Caki2 (cell line): ENCODE data around the gene ZBTB20. TPM values are rescaled to one million over a fixed set of nuclear protein-coding genes. Genes with fewer than 3 reads are reported as not detected.
"Not testable (repeated sequence)": the region's sequence is repeated elsewhere in the genome, so short reads cannot be mapped to it uniquely, and the experiment has no call there.

ENCODE experiments used
- DNase-seq: peaks from one replicate; pipeline ENCODE4 v3.0.0-alpha.2; 2015; ENCODE audit warnings: low read depth
- in situ Hi-C: cut with HindIII; loops from 2 replicates; pipeline ENCODE4 v1.10.0; 2016; ENCODE audit warnings: low sequenced_read_pairs, low pct_unique_long_range_greater_than_20kb, mixed read lengths
- total RNA-seq: library from RNA; depleted of rRNA; stranded (reverse); fragments of >200 nt; shearing (Covaris generic); gene quantifications from 2 replicates; pipeline ENCODE4 v1.2.3, GENCODE V29; 2014; ENCODE audit warnings: low replicate concordance

The ZBTB20 gene
- total RNA-seq, 1 experiment from 2014 or later, result 10.0 TPM

DNA sequence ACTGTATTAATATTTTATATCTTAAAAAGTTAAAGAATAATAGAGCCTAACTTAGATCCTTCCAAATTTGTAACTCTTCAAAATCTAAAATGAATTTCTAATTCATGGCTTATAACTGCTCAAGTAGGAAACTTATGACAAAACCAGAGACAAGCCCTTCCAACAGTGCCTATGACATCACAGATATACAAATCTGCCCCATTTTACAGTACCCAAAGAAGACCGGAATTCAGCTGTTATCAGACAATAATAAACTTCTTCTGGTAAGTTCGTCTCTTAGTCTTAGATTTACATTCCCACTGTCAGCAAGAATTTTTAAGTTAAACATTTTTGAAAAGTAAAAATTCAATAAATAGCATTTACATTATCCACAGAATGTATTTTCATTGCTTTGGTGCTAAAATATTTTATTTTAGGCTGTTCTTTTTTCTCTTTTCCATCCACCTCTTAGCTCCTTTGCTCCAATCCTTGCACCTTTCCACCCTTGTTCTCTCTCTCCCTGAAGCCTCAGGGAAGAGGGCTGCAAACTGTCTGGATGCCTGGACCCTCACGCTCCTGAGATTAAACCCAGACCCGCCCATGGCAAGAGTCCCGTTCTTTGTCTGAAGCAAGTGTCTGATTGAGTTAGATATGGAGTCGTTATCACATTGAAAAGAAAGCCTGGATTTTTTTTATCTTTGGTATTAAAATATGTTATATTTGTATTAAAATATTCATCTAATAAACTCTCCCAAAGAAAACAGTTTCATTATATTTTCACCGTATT lies 312.7 kb downstream of the ZBTB20 start:
- in situ Hi-C loops, result no loop called here
- no peak for DNase-seq

DNA sequence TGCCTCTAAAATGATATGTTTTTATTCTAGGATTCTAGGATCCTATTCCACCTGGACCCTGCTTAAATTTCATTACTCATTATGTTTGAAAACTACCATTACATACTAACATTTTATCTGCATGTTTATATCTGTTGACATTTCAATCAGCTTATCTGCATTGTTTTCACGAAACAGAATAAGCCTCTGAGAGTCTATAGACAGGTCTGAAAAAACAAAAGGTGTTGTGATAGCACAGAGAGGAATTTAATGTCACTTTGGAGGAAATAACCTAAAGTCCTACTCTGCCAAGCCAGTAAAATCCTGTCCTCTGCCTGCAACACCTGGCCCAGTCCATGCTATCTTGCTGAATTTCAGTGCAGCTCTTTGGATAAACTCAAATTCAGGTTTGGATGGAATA lies 315.2 kb downstream of the ZBTB20 start:
- in situ Hi-C loops, result no loop called here
- no peak for DNase-seq

DNA sequence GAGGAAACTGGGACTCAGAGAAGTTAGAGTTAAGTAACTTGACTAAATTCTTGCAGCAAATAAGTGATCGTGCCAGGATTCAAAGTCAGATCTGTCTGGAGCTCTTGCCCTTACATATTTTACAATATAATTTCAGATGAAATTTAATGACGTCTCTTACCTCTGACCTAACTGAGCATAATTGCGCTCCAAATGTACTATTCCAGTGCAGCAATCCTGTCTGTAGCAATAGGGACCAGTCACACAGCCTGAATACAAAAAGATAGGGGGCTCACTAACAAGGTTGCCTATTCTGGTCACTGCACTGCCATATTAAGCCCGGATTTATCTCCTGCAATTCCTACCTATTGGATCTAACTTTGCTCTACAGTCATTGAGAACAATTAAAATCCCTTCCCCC lies 316.4 kb downstream of the ZBTB20 start:
- in situ Hi-C loops, result no loop called here

DNA sequence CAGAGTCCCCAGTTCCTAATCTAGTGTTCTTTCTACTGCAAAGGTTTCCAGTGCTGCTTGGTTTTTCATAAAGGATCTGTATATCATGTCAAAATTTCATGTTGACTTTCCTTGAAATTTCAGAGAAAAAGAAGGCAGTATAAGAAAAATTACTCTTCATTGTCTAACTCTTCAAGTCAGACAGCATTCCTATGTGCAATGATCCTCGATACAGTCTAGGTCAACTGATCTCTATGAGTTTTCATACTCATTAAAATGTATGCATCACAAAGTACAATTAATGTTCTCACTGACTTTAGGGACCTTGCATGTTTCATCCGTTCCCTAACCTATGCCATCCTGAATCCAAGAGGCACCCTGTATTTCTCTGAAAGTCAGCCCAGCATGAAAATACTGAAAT lies 317.3 kb downstream of the ZBTB20 start:
- DNase-seq, result peak; percentile 16
- in situ Hi-C loops, result no loop called here

More for the DNA sequence above, 316.4 kb downstream of the ZBTB20 start:
- DNase-seq, result no peak

DNA sequence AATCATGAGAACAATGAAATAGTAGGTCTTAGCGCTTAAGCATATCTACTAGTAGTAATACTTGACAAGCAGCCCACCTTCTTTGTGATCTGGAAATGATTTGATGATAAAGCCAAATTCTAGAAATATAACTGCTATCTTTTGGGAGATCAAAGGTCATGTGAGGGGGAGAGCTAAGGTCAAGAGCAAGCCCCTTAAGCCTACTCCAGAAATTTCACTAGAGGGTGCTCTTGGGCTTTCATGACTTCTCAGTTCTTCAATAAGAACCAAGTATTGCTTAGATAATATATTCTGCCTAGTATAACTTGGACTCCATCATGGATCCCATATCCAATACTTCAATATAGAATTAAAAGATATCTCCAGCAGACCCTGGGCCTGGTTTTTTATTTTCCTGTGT lies 319.6 kb downstream of the ZBTB20 start:
- DNase-seq, result peak; percentile 37
- in situ Hi-C loops, result no loop called here

DNA sequence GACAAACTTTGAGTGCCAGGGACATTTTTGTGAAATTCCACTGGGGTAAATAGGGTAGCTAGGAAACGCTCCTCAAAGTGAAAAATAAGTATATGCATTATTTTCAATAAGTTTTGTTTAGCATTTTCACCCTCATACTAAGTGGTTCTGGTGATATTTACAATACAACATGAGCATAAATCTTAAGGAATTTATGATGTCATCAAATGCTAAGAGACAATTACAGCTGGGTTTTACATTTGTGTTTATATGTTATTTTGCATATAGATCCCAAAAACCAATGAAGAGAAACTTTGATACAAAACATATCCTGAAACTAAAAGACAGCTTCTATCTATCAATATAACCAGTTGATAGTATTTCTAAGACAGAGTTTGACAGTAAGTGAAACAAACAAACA lies 323.1 kb downstream of the ZBTB20 start:
- in situ Hi-C loops, result no loop called here

DNA sequence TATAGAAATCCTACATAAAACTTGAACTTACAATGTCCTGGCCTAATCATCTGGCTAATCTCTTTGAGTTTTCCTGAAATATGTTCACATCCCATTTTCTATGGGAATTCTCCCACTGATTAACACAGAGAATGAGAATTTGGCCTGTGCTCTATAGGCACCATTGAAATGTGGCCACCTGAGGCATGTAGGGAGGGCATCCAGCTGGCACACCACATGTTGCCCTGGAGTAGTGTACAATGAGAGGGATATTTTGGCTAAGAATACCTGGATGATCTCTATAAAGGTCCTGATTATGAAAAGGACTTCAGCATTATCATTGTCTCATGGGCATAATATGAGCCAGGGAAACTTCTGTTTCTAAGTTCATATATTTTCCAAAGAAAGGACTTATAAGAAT lies 324.0 kb downstream of the ZBTB20 start:
- in situ Hi-C loops, result no loop called here
- DNase-seq, result no peak

More for the DNA sequence above, 323.1 kb downstream of the ZBTB20 start:
- no peak for DNase-seq

DNA sequence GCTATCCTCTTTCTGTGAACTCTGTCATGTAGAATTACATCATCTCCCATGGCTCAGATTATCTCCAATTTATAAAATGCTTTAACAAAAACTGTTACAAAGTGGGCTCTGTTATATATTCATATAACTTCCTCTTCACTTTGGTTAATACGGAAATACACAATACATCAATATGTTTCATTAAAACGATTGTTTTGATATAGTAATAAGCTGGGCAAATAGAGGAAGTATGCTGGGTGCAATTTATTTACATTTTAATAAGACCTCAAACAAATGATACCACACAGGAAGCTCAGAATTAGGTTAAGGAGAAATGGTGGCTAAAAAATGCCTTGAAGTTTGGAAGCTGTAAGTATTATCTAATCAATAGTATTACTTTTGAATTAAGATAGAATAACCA lies 331.0 kb downstream of the ZBTB20 start:
- in situ Hi-C loops, result no loop called here
- DNase-seq, result no peak

DNA sequence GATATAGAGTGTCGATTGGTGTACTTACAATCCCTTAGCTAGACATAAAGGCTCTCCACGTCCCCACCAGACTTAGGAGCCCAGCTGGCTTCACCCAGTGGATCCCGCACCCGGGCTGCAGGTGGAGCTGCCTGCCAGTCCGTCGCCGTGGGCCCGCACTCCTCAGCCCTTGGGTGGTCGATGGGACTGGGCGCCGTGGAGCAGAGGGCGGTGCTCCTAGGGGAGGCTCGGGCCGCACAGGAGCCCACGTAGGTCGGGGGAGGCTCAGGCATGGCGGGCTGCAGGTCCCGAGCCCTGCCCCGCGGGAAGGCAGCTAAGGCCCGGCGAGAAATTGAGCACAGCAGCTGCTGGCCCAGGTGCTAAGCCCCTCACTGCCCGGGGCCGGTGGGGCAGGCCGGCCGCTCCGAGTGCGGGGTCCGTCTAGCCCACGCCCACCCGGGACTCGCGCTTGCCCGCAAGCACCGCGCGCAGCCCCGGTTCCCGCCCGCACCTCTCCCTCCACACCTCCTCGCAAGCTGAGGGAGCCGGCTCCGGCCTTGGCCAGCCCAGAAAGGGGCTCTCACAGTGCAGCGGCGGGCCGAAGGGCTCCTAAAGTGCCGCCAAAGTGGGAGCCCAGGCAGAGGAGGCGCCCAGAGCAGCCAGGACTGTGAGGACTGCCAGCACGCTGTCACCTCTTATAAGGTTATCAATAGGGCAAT lies 334.4 kb downstream of the ZBTB20 start:
- in situ Hi-C loops, DNase-seq: not testable (repeated sequence)

DNA sequence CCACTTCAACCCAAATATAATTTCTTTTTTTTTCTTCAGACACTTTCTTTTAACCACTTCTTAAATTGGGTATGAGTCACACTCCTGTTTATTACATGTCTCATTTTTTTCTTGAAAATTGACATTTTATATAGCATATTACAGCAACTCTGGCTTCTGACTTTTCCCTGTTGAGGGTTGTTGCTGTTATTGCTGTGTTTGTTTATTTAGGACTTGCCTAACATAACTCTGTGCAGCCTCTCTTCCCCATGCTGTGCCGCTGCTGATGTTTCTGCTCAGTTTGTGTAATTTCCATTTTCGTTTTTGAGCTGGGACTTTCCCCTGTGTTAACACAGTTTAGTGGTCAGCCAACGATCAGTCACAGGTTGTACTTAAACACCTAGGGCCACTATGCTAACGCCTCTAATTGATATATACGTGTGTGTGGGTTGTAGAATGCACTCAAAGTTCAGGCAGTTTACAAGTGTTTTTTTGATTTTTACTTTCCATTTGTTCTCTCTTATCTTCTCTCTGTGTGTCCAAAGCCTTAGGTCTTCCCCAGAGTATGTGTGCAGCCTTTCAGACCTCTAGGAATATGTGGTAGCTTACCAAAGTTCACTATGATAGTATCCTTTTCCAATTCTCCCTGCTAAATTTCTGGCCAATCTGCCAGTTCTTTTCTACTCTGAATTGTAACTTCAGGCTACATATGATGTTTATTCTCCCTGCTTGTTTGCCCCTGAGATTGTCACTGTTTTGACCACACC lies 337.2 kb downstream of the ZBTB20 start:
- in situ Hi-C loops, result no loop called here

DNA sequence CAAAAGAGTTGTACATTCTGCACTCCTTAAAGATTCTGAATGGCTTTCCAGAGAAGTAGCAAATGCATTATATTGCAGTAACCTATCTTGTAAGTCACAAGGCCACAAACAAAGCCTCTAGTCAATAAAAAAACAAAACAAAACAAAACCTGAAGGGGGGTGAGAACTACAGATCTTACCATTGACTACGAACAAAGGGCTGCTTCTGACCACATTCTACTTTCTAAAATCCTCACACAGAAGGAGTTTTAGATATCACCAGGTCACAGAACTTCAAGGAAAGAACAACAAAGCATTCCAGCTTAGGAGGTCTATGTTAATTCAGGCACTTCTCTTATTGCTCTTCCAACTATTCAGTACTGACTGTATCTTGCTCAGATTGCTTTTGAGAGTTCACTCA lies 343.0 kb downstream of the ZBTB20 start:
- no peak for DNase-seq
- in situ Hi-C loops, result no loop called here

More for the DNA sequence above, 337.2 kb downstream of the ZBTB20 start:
- DNase-seq, result peak; percentile 48

DNA sequence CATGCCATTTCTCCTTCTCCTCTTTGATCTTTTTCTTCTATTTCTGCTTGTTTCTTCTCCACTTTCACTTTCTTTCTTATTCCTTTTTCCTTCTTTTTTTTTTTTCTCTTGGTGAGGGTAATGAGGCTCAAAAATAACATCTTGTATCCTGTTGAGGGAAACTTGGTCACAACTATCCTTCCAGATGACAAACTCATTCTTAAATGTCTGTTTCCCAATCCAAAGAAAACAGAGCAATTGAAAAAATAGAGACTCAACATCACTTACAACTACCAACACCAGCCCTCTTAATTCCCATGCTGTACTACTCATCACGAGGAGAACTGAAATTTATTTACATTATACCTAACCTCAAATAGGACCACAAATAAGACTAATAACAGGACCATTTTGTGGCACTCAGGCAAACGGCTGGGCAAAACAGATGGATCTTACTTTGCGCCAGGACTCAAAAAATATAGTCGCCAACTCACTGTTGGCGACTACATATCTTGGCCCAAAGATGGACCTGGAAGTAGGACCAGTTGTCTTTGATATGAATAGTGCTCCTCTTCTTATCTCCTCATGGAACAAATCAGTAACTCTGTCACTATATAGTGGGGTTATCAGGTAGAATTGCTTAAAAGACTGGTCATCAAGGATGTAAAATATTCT lies 343.9 kb downstream of the ZBTB20 start:
- in situ Hi-C loops, result no loop called here
- DNase-seq, result peak; percentile 21

DNA sequence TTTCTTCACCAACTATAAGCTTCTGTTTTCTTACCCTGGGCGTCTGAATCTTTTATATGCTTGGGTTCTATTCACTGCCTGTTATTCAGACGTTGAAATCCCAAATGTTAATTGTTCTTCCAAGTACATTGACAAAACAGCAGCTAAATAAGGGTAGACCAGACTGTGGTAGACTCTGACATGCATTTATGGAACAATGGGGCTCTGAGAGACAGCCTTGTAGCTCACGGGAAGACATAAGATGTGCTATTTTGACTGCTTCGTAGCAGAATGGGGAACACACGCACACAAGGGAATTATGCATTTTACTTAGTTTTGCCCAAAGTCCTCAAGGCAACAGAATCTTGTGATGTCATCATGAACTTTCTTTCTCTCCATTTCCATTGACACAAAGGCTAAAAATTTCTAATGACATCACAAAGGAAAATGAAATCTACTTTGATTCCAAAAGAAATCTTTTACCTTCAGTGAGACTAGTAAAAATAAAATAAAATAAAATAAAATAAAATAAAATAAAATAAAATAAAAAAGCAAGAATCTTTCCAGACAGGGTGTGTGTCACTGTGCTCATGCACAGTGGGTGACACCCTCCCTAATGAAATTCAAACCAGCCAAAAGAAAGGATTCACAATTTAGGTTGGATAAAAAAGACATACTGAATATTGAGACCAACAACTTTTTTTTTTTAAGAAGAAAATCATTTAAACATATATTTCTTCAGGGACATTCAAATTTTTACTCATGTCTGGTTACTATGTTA lies 346.6 kb downstream of the ZBTB20 start:
- DNase-seq, result no peak
- in situ Hi-C loops, result no loop called here

DNA sequence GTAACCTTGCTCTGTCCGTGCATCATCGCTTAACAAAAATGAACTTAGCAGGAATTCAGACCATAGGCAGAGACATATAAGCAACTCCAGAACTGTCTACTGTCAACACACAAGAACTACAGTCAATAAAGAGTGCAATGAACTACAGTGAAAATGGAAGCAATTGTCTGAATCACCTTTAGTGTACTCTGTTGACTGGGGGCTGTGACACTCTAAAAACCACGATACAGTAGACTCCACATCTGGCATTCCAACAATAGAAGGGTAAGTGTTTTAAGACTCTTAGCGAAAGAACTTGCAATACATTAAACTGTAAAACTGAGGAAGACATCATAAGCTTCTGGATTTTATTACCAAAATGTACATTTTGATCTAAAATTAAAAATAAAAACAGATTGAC lies 347.3 kb downstream of the ZBTB20 start:
- in situ Hi-C loops, result no loop called here

DNA sequence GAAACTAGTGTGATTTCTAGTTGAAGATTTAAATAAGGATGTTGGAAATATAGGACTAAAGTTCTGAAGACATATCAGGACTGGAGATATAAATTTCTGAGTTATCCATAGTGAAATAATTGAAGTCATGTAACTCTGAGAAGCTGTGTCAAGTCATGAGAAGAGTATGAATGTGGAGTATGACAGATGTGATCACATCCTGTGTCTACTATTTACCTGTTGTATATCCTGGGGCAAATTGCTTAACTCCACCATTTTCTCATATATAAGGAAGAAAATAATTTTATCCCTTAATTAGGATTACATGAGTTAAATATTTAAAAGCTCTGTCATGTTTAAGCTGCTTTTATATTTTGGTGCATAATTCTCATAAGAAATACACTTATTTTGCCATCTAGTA lies 350.3 kb downstream of the ZBTB20 start:
- in situ Hi-C loops, result no loop called here
- DNase-seq, result no peak

More for the DNA sequence above, 347.3 kb downstream of the ZBTB20 start:
- DNase-seq, result no peak

DNA sequence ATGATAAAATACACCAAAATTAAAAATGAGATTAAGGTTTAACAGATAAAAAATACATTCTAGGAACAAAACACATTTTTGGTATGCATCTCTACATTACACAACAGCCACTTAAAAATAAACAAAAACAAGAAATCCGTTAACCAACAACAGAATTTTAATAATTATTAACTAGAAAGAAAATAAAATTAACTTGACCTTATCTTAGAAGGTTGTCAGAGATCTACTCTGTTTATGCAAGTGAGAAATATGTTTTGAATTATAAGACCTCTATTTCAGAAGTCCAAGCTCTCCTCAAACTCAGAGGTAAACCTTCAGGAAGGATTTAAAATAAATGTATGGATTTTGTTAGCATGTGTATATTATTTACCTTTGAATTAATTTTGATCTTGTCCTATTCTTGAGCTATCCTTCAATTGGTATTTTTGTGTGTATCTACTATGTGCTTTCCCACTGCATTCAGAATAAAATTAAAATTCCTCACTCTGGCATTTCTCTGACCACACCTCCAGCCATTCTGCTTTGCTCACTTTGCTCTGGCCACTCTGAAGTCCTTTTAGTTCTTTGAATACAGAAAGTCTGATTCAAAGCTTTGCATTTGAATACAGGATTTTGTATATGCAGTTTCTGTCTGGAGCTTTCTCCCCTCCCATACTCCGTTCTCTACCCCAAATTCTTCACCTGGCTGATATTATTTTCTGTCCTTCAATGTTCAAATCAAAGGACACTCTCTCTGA lies 352.0 kb downstream of the ZBTB20 start:
- in situ Hi-C loops, result no loop called here

DNA sequence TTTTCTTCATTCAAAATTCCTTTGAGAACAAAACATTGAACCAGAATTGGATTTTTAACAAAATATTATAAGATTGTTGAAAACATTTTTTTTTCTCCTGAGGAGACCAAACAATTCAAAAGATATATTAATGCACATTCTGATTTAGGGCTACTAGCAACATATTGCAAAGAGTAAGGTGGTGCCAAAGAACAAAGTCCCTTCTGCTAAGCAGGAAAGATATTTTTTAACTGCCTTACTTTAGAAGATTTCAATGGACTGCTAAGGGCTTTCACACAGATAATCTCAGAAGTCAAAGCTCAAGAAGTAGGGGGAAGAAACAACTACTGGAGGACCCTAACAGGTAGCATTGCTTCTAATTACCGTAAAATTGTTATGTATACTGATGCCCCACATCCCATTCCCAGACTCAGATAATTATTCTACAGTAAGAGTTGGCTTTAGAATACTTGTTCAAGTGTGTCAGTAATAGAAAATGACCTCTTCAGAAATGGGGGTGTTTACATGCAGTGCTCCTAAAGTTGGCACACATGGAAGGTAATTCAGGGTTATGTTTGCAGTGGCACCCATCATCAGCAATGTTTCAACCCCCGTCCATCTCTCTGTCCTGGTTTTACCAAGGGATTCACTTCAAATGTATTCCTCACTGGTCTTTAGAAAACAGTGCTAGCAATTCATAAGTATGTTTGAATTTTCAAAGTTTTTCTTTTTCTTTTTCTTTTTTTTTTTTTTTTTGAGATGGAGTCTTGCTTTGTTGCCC lies 354.7 kb downstream of the ZBTB20 start:
- in situ Hi-C loops, result no loop called here
- DNase-seq, result no peak

More for the DNA sequence above, 352.0 kb downstream of the ZBTB20 start:
- DNase-seq, result no peak
